ENCODE results near the gene PRRC2B.
"Not testable (repeated sequence)": the region's sequence is repeated elsewhere in the genome, so short reads cannot be mapped to it uniquely, and the experiment has no call there.

The PRRC2B gene

DNA sequence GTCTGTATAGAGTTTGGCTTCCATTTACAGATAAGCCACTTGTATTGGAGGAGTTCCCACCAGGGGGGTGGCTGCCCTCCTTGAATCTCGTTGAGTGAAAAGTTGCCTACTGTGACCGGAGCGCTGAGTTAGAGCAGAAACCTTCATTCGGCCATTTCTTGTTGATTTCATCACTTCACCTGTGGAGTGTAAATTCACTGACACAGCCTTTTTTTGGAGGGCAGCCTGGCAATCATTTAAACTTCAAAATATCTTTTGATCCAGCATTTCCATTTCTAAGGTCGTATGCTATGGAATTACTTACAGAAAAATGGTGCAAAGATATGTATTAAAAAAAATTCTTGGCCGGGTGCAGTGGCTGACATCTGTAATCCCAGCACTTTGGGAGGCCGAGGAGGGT, 40.8 kb downstream of the PRRC2B start:
- DNase-seq (ENCODE audit: low read depth in 2 of 2), result no peak

- no peak for DNase-seq (ENCODE audit: low read depth in 2 of 2)
These were observed 42.5 kb downstream of the PRRC2B start for GRCh38 chr9:131436376-131436775.

- DNase-seq (ENCODE audit: low read depth in 2 of 2), result no peak
These were observed 43.0 kb downstream of the PRRC2B start for GRCh38 chr9:131436865-131437271.

DNA sequence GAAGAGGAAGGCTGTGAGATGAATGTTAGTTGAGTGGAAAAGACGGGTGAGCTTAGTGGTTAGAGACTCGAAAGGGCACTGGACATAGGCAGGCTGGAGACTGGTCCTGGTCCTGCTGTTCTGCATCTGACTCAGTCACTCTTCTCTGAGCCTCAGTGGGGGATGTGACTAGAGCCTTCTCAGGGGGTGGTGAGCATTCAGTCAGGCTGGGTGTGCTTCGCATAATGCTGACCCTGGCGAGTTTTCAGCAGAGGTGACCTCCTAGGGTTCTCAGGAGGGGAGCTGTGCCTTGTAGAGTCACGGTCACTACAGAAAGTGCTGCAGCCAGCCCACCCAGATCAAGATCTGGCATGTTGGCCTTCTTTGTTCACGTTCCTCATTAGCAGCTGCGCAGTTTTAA, 44.3 kb downstream of the PRRC2B start:
- DNase-seq (ENCODE audit: low read depth in 2 of 2), result no peak

DNA sequence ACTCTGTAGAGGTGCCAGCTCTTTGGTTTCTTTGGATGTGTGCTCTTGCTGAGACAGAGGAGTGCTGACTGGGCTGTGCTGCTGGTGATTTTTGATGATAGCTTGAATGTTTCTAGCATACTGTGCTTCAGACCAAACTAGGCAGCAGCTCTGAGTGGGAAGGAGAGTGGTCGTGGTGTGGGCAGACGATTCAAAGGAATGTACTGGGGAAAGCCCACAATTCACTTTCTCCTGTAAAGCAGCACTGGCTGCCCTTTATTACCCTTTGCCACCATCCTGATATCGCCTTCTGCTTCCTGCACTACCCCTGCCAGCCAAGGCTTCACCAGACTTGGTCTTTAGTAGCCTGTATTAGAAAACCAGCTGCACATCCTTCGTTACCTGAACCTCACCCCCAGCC, 45.3 kb downstream of the PRRC2B start:
- DNase-seq (ENCODE audit: low read depth in 2 of 2), result no peak

DNA sequence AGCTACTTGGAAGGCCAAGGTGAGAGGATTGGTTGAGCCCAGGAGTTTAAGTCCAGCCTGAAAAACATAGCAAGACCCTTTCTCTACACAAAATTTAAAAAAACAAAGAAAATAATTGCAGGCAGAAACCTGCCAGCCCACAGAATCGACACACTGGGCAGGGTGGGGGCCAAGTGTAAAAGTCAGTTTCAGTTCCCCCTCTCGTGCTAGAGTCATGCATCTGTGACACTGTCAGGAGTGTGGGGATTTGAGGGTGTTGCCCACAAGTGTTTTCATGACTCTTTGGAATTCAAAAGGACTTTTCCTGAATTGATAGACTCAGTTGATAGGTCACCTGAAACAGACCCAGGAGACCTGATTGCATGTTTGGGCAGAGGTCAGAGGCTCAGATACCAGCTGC, 47.6 kb downstream of the PRRC2B start:
- no peak for DNase-seq (ENCODE audit: low read depth in 2 of 2)

DNA sequence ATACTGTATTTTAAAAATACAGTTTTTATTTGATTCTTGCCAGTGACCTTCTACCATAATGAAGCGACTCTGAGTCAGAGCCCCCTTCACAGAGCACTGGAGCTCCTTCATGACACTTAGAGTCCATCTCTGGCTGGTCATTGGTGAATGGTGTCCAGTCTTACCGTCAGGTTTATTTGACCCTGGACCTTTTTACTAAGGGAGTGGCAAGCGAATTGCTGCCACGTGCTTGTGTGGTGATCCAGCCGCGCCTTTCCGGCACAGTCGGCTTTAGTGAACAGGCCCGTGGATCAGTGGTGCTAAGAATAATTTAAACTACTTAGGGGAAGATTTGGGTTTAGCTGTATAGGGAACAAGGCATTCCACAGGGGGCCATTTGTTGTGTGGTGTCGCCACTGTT, 48.5 kb downstream of the PRRC2B start:
- no peak for DNase-seq (ENCODE audit: low read depth in 2 of 2)

- no peak for DNase-seq (ENCODE audit: low read depth in 2 of 2)
These were observed 49.8 kb downstream of the PRRC2B start for GRCh38 chr9:131443648-131444047.

- DNase-seq (ENCODE audit: low read depth in 2 of 2), result no peak
These were observed 52.4 kb downstream of the PRRC2B start for GRCh38 chr9:131446276-131446675.

- DNase-seq (ENCODE audit: low read depth in 2 of 2), result no peak
These were observed 53.3 kb downstream of the PRRC2B start for GRCh38 chr9:131447148-131447547.

GRCh38 chr9:131447600-131447999, 53.7 kb downstream of the PRRC2B start:
- no peak for DNase-seq (ENCODE audit: low read depth in 2 of 2)

GRCh38 chr9:131448818-131449217, 54.9 kb downstream of the PRRC2B start:
- DNase-seq (ENCODE audit: low read depth in 2 of 2), result no peak

- no peak for DNase-seq (ENCODE audit: low read depth in 2 of 2)
These were observed 55.4 kb downstream of the PRRC2B start for GRCh38 chr9:131449276-131449675.

DNA sequence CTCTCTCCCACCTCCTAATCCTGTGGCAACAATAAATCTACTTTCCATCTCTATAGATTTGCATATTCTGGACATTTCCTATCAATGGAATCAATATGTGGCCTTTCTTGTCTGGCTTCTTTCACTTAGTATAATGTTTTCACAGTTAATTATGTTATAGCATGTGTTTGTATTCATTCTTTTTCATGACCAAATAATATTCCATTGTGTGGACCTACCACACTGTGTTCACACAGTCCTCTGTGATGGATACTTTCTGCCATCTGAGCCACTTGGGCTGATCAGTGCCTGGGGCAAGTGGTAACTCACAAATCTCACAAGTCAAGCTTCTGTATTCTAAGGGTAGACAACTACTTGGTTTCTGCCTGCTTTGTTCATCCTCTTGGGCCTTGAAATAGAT, 60.1 kb downstream of the PRRC2B start:
- no peak for DNase-seq (ENCODE audit: low read depth in 2 of 2)

- DNase-seq (ENCODE audit: low read depth in 2 of 2), result not testable (repeated sequence)
These were observed 61.8 kb downstream of the PRRC2B start for GRCh38 chr9:131455655-131456054.

DNA sequence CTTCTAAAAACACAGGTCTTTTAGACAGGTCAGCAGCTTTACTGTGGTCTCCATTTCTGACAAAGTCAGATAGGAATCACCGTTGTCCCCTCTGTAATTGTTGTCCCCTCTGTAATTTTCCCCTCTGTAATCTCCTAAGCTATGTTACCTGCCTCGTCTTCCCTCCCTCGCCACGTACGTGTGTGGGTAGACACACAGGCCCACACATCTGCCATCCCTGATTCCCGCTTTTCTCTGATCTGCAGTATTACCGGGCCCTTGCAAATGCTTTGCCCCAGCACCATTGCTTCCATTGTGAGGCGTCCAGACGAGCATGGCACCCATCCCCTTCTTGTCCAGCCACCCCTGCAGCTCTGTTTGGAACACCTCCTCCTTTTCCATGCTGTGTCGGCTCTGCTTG, 63.9 kb downstream of the PRRC2B start:
- no peak for DNase-seq (ENCODE audit: low read depth in 2 of 2)

DNA sequence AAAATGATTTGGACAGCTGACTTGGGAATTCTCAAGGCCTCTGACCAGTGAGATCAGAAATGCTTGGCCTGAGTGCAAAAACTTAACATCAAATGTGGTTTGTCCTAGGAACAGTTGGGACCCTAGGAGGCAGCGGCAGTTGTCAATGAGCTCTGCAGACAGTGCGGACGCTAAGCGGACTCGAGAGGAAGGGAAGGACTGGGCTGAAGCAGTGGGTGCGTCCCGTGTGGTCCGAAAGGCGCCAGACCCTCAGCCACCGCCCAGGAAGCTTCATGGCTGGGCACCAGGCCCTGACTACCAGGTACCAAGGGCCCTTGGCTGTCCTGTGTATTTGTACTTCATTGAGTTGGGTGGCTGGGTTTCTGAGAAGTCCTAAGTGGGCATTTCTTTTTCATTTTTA, 65.2 kb downstream of the PRRC2B start:
- DNase-seq (ENCODE audit: low read depth in 2 of 2), result no peak

DNA sequence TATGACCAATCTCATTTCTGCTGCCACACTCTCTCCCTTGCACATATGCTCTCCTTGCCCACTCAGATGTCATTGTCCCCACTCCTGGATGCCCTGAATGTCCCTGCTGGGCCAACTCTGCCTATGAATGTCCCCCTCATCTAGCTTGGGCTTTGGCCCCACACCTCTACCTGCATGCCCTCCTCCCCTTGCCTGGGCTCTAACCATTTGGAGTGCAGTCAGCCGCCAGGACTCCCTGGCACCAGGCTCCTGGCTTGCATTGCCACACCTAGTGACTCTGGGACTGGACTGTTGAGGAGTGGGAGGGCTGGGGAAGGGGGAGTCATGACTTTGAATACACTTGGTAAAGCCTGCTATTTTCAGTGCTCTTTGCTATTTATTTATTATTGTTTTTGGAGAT, 67.3 kb downstream of the PRRC2B start:
- no peak for DNase-seq (ENCODE audit: low read depth in 2 of 2)

- DNase-seq (ENCODE audit: low read depth in 2 of 2), result no peak
These were observed 70.6 kb downstream of the PRRC2B start for GRCh38 chr9:131464354-131465000.

GRCh38 chr9:131465401-131465800, 71.5 kb downstream of the PRRC2B start:
- DNase-seq (ENCODE audit: low read depth in 2 of 2), result peak; percentile 40 to 50

- no peak for DNase-seq (ENCODE audit: low read depth in 2 of 2)
These were observed 73.5 kb downstream of the PRRC2B start for GRCh38 chr9:131467214-131467935.

- no peak for DNase-seq (ENCODE audit: low read depth in 2 of 2)
These were observed 74.1 kb downstream of the PRRC2B start for GRCh38 chr9:131468031-131468430.

DNA sequence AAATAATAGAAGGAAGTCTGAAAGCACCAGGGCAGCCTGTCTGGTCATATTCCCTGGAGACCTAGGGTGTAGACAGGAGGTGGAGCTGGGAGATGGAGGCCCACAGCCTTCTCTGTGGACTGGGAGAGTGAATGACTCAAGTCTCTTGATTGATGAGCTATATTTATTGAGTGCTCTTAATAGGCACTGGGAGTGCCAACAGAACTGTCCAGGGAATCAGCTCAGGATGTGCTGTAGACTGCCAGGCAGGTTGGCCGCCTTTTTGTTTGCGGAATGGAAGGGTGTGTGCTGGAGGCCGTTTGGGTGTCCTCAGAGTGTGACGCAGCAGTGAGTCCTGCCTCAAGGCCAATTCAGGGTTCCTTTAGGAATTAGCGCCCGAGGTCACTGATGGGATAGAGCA, 75.5 kb downstream of the PRRC2B start:
- DNase-seq (ENCODE audit: low read depth in 2 of 2), result peak in 1 of 2 experiments; percentile 12

DNA sequence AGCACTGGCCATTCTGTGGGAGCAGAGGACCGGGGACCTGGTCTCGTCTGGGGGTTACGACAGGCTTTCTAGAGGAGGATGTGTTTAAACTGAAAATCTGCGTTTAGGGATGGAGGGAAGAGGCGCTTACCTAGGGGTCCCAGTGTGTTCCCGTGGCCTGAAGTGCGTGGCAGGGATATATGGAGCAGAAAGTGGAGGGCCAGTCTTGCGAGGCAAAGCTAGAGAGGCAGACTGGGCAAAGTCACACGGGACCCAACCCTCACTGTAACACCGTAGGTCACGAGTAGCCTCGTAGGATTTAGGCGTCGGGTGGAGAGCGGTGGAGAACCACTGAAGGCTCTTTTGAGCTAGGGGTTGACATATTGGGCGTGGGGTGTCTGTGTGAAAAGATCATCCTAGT, 76.1 kb downstream of the PRRC2B start:
- DNase-seq (ENCODE audit: low read depth in 2 of 2), result no peak

Measured in fibroblast of skin of left quadriceps (primary cell).